NCI-H2107 treated with DMSO at 0.1 percent for 48 hours (cell line): Measurements from ENCODE around the gene IFT172.

ENCODE experiments used
- DNase-seq: peaks from one replicate; lab custom pipeline; 2025; ENCODE audit not compliant: unreplicated experiment; lab: John Stamatoyannopoulos, UW

IFT172 gene

DNA sequence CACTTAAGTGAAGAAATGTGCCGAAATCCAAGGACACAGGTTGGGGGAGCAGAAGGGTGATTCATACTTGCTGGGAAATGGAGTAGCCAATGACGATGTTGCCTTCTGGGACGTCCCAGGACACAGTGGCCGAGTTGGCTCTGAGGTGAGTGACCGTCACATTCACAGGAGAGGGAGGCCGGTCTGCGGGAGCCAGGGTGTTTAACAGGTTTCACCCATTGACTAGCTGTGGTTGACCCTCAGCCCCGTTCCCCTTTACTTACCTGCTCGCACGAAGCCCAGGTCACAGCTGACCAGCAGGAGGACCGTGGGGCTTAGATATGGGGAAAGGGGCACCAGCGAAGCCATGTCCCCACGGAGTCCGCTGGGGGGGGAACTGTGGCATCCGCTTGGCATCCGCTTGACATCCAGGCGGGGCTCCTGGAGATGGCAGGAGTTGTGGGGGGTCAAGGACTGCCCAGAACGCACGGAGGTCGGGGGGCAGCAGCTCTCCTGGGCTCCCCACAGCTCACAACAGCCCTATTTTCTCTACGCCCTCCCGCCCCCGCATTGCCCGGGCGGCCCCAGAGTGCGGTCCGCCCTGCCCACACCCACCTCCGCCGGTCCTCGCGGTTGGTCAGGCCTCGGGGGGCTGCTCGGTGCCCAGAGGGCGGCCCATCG, 4.9 kb upstream of the IFT172 start:
- DNase-seq: no peak

DNA sequence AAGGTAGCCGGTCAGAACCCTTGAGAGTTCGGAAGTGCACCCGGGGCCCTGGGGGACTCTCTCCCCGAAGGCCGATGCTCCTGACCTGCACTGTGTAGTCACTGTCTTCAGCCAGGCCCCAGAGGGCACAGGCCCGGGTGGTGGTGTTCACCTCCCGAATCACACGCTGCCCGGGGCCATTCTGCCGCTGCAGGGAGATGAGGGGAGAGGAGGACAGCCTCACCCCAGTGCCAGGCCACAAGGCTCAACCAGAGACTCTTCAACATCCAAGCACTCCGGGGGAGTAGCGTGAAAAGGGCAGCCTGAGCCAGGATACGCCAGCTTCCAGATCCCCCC, 4.4 kb upstream of the IFT172 start:
- DNase-seq: no peak

DNA sequence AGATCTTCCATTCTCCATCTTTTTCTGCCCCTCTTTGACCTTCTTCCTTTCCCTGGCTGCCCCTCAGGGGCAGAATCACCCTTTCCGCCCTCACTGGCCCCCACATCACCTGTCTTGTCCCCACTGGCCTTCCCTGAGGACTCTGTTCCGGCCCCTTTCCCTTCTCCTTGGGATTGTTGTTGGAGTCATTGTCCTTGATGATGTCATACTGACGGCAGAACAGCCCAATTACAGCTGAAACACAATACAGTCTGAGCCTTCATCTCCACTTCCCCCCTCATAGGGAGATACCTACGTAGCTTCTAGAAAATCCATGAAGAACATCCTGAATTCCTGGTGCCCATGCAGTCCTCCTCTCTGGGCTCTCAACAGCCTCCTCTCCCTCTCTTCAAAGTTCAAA, 3.0 kb upstream of the IFT172 start:
- DNase-seq: no peak

DNA sequence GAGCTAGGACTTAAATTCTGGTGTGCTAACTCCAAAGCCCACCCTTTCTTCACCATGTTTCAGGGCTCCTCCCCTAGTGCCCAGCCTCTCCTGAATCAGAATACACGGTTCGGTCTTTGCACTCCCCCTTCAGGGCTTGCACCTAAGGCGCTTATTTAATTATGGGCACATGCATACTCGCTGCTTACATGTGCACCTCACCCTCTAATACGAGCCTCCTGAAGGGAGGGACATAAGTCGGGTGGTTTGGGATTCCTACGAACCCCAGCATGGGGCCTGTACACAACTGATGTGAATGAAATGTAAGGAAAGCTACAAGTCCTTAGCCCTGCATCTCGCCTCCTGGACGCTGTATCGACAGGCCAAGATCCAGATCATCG, 435 bp downstream of the IFT172 start:
- peak; percentile 23 for DNase-seq

DNA sequence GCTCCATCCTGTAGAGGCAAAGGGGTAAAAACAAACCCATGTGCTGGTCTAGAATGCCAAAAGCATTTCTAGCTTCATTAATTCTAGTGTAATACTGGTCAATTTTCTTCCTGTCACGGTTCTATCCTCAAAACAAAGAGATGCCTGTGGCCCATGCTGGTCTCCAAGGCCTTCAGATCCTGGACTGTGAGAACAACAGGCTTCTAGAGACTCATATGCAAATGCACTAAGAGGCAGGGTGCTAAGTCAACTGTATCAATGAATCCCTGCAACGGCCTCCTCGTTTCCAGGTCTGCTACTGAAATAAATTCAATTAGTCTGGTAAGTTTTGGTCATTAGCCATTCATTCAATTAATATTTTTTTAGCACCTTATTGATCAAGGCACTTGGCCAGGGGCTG, 4.0 kb downstream of the IFT172 start:
- DNase-seq: no peak

DNA sequence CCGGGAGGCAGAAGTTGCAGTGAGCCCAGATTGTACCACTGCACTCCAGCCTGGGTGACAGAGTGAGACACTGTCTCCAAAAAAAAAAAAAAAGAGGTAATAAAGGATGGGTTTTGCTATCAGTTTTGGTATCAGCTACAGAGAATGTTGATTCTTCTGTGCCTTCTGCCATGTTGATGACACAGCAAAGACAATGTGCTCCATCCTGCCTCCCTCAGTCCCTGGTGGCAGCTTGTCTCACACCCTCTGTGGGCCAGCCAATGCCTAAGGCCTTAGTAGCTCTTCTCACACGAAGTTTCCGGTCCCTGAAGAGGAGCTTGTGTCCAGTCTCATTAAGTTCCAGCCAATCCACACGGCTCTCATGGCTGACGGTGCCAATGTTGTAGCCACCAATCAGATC, 17.6 kb downstream of the IFT172 start:
- DNase-seq: no peak

DNA sequence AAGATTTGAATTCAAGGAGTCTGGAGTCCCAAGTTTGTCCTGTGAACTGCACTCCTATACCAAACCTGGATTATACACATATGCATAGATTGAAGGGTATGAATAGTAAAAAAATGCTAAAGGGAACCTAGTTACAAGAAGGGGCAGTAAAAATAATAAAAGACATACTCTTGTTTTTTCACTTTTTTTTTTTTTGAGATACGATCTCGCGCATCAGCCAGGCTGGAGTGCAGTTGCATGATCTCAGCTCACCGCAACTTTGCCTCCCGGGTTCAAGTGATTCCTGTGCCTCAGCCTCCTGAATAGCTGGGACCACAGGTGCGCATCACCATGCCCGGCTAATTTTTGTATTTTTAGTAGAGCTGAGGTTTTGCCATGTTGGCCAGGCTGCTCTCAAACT, 25.1 kb downstream of the IFT172 start:
- DNase-seq: no peak

DNA sequence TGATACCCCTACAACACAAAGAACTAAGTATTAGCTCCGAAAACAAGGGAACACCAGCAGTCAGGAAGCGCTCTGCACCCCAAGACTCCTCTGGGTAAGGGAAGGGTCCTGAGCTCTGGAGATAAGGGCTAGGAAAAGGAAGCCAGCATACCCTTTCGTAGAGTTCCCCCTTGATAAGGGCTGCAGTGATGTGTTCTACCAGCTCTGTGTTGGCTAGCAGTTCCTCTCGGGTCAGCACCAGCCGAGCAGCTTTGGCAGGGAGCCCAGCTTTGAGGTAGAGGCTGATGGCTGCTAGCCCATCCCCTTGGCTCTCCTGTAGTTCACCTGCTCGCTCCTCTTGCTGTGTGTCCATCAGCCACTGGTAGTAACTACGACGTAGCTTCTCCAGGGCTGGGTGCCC, 28.4 kb downstream of the IFT172 start:
- no peak for DNase-seq

DNA sequence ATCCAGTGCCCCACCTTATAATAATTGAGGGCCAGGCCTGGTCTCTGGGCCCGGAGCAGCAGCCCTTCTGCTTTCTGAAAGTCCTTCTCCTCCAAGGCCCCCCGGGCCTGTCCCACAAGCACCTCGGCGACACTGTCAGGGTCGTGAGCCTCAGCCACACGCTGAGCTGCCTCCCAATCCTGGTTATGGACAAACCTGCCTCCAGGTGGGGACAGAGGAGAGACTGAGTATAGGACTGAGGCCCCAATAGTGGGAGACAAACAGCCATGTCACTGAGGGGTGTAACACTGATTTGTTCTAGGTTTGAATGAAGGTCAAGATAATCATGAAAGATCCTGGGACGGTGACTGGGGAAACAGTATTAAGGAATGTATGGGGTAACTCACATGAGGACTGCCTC, 35.6 kb downstream of the IFT172 start:
- DNase-seq: no peak

DNA sequence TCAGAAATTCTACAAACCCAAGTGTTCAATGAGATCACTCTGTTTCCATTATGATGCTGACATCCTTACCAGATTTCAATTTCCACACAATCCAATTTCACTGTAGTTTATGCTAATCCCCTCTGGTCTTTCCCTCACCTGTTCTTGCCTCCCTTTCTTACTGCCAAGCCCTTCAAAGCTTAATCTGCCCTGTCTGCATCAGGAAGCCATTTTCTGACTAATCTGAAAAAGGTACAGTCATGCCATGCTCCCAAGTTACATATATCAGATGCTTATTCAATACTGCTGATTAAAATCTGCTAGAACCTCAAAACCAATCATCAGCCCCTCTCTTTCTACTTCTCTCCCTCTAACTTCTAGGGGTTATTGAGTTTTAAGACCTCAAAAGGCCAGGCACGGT, 38.4 kb downstream of the IFT172 start:
- DNase-seq: no peak

DNA sequence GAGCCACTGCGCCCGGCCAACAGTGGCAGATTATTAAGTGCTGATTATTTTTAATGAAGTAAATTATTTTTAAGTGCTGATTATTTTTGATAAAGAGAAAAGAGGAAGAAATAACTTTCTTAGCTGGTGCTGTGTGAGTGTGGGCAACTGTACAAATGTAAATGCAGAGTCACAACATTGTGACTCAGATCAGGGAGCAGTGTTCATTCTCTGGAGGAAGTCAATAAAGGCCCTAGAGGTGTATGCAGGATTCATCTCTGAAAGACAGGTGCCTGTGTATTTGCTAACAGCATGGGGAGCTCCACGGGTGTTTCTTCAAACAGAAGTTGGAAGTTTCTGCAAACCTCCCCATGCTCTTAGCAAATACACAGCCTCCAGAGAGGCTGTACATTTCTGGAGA, 41.2 kb downstream of the IFT172 start:
- no peak for DNase-seq

DNA sequence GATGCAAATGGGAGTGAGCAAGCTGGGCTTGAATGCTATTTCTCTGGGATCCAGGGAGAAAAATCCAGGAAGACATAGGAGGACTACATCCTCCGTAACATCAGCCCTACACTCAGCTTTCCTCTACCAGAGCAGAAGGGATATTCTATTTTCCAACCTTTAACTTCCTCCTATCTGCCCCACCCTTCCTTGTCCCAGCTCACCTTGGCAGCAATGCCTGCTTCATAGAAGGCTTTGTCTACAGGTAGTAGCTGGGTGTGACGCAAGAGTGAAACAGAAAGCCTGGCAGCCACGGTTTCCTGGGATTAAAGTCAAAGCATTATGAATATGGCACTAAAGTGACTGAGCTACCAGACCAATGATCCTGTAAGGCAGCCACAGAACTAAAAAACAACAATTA, 43.5 kb downstream of the IFT172 start:
- peak; percentile 28 for DNase-seq

DNA sequence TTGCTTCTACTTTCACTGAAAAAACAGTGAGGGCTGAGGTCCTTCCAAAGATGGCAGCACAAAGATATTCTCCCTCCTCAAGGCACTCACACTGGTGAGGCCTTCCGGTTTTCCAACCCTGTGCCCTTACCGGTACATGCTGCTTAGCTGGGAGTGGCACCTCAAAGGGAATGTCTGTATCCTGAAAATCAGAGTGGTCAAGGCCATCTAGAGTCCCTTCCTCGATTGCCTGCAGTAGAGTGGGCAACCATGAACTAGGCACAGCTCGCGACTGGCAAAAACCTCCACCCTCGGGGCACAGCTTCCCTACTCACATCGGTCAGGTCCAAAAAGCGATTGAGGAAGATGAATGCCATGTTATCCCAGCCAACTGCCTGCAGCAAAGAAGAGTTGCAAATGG, 43.9 kb downstream of the IFT172 start:
- DNase-seq: no peak

DNA sequence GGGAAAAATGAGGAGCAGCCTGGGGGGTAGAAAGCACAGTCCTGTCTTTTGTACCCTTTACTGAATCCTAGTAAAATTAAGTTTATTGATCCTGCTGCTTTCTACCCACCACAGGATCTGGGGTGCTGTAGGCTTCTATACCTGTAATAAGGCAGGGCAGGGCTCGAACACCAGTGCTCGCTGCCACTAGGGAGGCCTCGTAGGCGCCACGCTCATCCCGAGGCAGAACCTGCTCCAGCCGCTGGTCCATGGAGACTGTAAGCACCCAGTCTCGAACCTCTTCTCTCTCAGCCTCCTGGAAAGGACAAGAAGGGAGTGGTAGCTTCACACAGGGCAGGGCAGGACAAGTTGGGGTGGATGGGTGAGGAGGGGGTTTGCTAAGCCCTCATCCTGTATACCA, 44.4 kb downstream of the IFT172 start:
- no peak for DNase-seq

DNA sequence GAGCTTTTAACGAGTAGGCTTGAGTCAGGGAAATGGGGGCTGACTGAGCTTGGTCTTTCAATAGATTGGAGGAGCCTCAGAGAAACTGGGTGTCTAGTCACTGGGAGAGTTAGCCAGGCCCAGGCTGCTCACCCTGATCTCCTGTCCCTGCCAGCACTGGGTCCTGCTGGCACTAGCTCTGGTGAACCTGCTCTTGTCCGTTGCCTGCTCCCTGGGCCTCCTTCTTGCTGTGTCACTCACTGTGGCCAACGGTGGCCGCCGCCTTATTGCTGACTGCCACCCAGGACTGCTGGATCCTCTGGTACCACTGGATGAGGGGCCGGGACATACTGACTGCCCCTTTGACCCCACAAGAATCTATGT, 46.6 kb downstream of the IFT172 start:
- no peak for DNase-seq

DNA sequence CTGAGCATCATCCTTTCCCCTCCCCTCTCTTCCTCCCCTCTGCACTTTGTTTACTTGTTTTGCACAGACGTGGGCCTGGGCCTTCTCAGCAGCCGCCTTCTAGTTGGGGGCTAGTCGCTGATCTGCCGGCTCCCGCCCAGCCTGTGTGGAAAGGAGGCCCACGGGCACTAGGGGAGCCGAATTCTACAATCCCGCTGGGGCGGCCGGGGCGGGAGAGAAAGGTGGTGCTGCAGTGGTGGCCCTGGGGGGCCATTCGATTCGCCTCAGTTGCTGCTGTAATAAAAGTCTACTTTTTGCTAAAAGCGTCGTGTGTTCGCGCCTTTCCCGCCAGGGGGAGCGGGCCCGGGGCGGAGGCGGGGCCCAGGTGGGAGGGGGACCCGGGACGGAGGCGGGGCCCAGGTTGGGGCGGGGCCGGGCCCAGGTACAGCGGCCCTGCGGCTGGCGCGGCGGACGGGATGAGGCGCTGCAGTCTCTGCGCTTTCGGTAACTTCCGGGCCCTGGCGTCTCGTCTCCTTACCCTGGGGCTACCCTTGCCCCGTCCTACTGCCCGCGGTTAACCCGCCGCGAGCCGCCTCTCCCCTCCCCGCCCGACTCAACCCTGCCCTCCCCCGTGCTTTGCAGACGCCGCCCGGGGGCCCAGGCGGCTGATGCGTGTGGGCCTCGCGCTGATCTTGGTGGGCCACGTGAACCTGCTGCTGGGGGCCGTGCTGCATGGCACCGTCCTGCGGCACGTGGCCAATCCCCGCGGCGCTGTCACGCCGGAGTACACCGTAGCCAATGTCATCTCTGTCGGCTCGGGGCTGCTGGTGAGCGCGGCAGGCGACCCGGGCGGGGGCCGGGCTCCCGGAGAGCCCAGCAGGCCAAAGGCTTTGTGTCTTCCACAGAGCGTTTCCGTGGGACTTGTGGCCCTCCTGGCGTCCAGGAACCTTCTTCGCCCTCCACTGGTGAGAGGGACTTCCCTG, 47.3 kb downstream of the IFT172 start, which contains the start of gene KRTCAP3:
Gene KRTCAP3 (plus strand): TSS at position 424 of the 962 bp plus-strand sequence. CDS start 32 bp downstream, at position 456.
- DNase-seq: no peak

DNA sequence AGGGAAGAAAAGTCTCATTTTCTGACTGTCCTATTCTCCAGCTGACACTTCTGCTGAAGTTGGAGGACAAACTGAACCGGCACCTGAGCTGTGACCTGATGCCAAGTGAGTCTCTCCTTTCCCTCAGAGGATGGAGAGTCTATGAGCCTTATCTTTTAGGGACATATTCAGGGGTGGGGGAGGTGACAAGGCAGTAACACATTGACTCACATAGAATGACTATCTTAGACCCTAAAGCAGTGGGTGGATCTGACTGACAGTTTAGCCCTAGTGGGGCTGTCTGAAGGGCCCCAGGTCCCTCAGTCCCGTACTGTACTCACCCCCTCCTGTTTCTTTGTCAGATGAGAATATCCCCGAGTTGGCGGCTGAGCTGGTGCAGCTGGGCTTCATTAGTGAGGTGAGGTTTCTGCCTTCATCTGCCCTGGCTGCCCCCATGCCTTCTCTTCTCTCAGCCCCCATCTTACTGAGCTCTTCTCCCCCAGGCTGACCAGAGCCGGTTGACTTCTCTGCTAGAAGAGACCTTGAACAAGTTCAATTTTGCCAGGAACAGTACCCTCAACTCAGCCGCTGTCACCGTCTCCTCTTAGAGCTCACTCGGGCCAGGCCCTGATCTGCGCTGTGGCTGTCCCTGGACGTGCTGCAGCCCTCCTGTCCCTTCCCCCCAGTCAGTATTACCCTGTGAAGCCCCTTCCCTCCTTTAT, 48.2 kb downstream of the IFT172 start:
- DNase-seq: no peak

DNA sequence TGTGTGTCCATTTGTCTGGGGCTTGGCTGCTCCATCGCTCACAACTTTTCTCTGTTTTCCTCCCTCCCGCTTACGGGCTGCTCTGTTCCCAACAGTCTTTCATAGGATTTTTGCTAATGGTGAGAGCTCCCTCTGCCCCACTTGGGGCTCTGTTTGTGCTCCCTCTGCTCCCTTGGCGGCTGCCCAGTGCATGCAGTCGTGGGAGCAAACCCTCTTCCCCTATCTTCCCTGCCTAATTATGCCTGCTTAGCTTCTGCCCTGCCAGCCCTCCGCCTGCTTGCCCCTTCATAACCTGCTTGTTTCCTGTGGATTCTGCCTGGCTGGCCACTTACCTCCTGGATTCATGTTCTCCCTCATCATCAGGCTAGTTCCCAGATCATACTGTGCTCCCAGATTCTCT, 53.9 kb downstream of the IFT172 start:
- DNase-seq: no peak

DNA sequence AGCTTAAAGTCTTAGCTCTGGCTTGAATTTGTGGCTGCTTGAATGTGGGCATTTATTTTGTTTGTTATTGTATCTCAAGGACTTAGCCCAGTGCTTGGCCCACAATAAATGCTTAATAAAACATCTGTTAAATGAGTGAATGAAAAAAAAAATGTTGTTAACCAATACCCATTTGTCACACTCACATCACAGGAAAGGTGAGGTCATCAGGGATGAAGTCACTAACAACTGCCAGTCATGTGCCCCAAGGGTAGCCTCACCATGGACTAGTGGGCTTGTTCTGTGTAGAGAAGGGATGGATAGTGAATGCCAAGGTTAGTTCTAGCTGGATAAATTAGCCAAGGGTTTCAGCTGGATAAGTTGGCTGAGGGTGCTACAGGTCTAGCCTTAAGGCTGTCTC, 58.1 kb downstream of the IFT172 start:
- no peak for DNase-seq

DNA sequence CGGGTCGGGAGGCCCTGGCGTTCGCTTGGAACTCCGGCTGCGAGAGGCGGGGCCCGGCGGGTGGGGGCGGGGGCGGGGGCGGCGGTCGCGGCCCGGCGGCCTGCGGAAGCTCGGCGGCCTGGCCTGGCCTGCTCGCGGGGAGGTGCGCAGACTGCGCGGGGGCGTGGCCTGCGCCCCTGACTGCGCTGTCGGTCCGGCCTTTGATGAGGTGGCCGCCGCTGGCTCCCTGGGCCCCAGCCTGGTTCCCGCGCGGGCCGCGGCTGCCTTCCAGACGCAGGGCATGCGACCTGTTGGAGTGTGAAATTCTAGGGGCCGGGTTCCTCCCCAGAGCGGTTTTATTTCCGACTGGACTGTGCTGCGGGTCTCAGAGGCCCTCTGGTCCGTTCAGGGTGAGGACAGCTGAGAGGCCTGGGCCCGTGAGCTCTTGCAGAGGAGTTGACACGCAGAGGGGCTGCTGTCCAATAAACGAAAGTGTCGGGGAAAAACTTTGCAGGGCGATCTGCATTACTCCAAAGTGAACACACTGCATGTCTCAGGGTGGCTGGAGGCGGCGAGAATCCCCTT, 60.5 kb downstream of the IFT172 start:
- no peak for DNase-seq

DNA sequence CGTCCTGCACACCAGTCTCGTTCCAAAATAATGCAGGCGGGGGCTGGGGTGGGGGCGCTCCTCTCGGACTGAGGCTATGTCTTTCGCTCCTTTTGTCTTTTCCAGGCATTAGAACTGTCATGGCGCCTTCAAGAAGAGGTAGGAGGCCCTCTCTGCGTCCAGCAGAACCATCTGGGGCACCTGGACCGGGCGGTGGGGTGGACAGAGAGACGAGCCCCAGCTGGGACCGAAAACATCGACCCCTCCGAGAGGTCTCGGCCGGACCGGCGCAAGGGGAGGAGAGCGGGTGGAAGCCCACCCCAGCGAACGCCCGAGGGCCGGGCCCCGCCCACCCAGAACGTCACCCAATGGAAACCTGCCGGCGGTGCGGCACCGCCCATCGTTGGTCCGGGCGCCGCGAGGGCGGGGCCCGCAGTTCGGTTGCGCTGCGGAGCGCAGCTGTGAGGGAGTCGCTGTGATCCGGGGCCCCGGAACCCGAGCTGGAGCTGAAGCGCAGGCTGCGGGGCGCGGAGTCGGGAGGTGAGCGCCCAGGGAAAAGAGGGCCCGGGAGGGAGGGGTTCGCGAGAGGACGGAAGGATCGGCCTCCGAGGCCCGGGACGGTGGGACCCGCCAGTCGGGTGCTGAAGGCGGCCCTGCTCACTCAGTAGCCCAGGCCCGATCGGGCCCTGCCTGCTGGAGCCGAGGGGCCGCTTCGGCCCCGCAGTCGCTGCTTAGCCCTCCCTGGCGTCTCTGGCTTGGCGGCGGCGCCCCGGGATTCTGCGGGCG, 61.1 kb downstream of the IFT172 start, which contains the start of gene NRBP1:
Gene NRBP1 (plus strand): TSS at position 419 of the 765 bp plus-strand sequence. CDS start 4,643 bp downstream, outside the sequence.
- peak; percentile 80 for DNase-seq
